Measurements from ENCODE around the gene IFNG. TPM values are rescaled to one million over a fixed set of nuclear protein-coding genes. Genes with fewer than 3 reads are reported as not detected.

The IFNG gene
- polyA plus RNA-seq, 1 donor (not counting 4 experiments of a cell fraction or from before 2014, with no cell fraction given): not detected

DNA sequence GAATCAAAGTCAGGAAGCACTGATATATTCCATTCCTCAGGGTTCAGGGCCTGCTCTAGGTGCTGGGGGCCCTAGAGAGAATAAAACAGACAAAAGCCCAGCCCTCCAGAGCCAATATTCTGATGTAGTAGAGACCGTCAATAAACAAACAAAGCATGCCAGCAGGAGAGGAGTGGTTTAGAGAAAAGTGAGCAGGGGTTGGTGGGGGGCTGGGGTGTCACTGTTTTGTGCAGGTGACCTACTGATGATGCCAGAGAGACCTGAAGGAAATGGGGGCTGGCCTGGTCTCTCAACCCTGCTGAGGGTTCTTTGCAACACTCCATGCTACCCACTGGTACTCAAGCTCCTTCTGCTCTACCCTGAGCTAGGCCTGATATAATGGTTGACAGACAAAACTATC, 39.6 kb upstream of the IFNG start:
- Histone ChIP-seq H3K9me3 (ENCODE audit: control insufficient read depth, low read depth, low read length) (no peaks in the 10 kb centered on the region), H3K27me3 (ENCODE audit: control insufficient read depth, extremely low read depth, insufficient read depth, low read length) (peaks cover 18% of the 10 kb centered on the region)
- no peak for FAIRE-seq

DNA sequence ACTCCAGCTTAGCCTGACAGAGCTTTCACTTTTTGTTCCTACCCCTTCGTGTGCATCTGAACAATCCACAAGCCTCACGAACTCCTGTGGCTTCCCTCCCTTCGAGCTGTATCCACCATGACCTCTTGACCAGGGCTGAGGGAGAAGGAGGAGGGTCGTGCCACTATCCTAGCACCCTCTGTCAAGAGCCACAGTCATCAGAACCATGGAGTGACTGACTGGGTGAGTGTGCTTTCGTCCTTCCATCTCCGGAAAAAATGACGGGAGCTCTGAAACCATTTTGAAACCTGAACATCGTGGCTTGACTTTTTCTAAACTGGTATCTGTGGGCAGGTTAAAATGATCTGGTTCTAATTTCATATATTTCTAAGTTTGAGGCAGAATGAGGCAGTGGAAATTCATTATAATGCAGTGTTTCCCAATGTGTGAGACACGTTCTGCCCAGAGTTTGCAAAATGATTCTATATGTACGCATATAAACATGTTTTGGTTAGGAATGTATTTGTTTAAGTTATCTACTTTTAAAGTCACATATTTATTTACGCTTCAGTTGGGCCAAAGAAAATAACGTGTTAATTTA, 39.1 kb upstream of the IFNG start:
- Histone ChIP-seq H3K27ac (ENCODE audit: control insufficient read depth, insufficient read depth, low read length) (no peak overlapping the region), H3K4me2 (ENCODE audit: control insufficient read depth, extremely low read depth, insufficient read depth, low read depth, low read length) (no peak overlapping the region), H2AFZ (ENCODE audit: control insufficient read depth, low read length) (no peak overlapping the region), H3K4me1 (ENCODE audit: control insufficient read depth, extremely low read depth, insufficient read depth, low read length) (no peaks in the 10 kb centered on the region), H3K27me3 (ENCODE audit: control insufficient read depth, extremely low read depth, insufficient read depth, low read length) (peaks cover 22% of the 10 kb centered on the region), H3K9ac (ENCODE audit: control insufficient read depth, extremely low read depth, insufficient read depth, low read length) (no peak overlapping the region), H3K9me1 (ENCODE audit: control insufficient read depth, extremely low read depth, insufficient read depth, low read length) (no peaks in the 10 kb centered on the region), H3K4me3 (ENCODE audit: control insufficient read depth in 2 of 3, extremely low read depth in 1 of 3, insufficient read depth in 2 of 3, low read depth in 1 of 3, low read length in 3 of 3) (no peak overlapping the region), H3K36me3 (ENCODE audit: control insufficient read depth in 2 of 2, extremely low read depth in 1 of 2, insufficient read depth in 2 of 2, low read length in 2 of 2) (no peaks in the 10 kb centered on the region), H4K20me1 (ENCODE audit: control insufficient read depth, extremely low read depth, insufficient read depth, low read length) (no peaks in the 10 kb centered on the region), H3K9me3 (ENCODE audit: control insufficient read depth, low read depth, low read length) (no peaks in the 10 kb centered on the region), H3K79me2 (ENCODE audit: control insufficient read depth, insufficient read depth, low read length) (no peaks in the 10 kb centered on the region)
- TF ChIP-seq, protein P1, sequence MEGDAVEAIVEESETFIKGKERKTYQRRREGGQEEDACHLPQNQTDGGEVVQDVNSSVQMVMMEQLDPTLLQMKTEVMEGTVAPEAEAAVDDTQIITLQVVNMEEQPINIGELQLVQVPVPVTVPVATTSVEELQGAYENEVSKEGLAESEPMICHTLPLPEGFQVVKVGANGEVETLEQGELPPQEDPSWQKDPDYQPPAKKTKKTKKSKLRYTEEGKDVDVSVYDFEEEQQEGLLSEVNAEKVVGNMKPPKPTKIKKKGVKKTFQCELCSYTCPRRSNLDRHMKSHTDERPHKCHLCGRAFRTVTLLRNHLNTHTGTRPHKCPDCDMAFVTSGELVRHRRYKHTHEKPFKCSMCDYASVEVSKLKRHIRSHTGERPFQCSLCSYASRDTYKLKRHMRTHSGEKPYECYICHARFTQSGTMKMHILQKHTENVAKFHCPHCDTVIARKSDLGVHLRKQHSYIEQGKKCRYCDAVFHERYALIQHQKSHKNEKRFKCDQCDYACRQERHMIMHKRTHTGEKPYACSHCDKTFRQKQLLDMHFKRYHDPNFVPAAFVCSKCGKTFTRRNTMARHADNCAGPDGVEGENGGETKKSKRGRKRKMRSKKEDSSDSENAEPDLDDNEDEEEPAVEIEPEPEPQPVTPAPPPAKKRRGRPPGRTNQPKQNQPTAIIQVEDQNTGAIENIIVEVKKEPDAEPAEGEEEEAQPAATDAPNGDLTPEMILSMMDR (optimal IDR thresholded peaks at IDR 0.05 in 1 of 3, IDR thresholded peaks at IDR 0.05 in 1 of 3, conservative IDR thresholded peaks at IDR 0.05 in 1 of 3; ENCODE audit: extremely low read depth in 1 of 3, insufficient read depth in 2 of 3, low read length in 3 of 3): no peak
- TF ChIP-seq EZH2 (IDR thresholded peaks at IDR 0.05; ENCODE audit: low read length): no peak
- DNase-seq (ENCODE audit: low read depth, low spot score) (no peak), FAIRE-seq (no peak)
- dilution Hi-C loops (cut with MboI; ENCODE audit: extremely low pct_ligation_motif_present, low sequenced_read_pairs): no loop called here

More for the DNA sequence above, 39.6 kb upstream of the IFNG start:
- Histone ChIP-seq H3K4me1 (ENCODE audit: control insufficient read depth, extremely low read depth, insufficient read depth, low read length) (no peaks in the 10 kb centered on the region), H3K9me1 (ENCODE audit: control insufficient read depth, extremely low read depth, insufficient read depth, low read length) (no peaks in the 10 kb centered on the region), H2AFZ (ENCODE audit: control insufficient read depth, low read length) (no peak overlapping the region), H3K9ac (ENCODE audit: control insufficient read depth, extremely low read depth, insufficient read depth, low read length) (no peak overlapping the region), H3K36me3 (ENCODE audit: control insufficient read depth in 2 of 2, extremely low read depth in 1 of 2, insufficient read depth in 2 of 2, low read length in 2 of 2) (no peaks in the 10 kb centered on the region), H3K4me2 (ENCODE audit: control insufficient read depth, extremely low read depth, insufficient read depth, low read depth, low read length) (no peak overlapping the region), H3K4me3 (ENCODE audit: control insufficient read depth in 2 of 3, extremely low read depth in 1 of 3, insufficient read depth in 2 of 3, low read depth in 1 of 3, low read length in 3 of 3) (no peak overlapping the region), H3K27ac (ENCODE audit: control insufficient read depth, insufficient read depth, low read length) (no peak overlapping the region), H3K79me2 (ENCODE audit: control insufficient read depth, insufficient read depth, low read length) (no peaks in the 10 kb centered on the region), H4K20me1 (ENCODE audit: control insufficient read depth, extremely low read depth, insufficient read depth, low read length) (no peaks in the 10 kb centered on the region)
- dilution Hi-C loops (cut with MboI; ENCODE audit: extremely low pct_ligation_motif_present, low sequenced_read_pairs): no loop called here
- no peak for DNase-seq (ENCODE audit: low read depth, low spot score)
- no peak for TF ChIP-seq EZH2 (IDR thresholded peaks at IDR 0.05; ENCODE audit: low read length)
- TF ChIP-seq, protein P1 (optimal IDR thresholded peaks at IDR 0.05 in 1 of 3, IDR thresholded peaks at IDR 0.05 in 1 of 3, conservative IDR thresholded peaks at IDR 0.05 in 1 of 3; ENCODE audit: extremely low read depth in 1 of 3, insufficient read depth in 2 of 3, low read length in 3 of 3): no peak

Measured in keratinocyte (primary cell).